ENCODE data around the gene CBFA2T3. TPM values are rescaled to one million over a fixed set of nuclear protein-coding genes. Genes with fewer than 3 reads are reported as not detected.

The CBFA2T3 gene
- total RNA-seq, 1 donor from 2014 or later = 8.6 TPM

DNA sequence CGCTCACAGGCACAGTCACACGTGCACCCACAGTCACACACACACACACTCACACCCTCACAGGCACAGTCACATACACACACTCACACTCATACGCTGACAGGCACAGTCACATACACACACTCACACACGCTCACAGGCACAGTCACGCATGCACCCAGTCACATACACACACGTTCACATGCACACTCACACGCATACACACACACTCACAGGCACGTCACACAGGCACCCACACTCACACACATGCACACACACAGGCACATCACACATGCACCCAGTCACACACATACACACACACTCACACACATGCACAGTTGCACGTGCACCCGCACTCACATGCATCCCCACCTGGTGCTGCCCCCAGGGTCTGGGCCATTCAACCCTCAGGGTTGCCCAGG, 46.1 kb upstream of the CBFA2T3 start:
- H3K9me3 ChIP-seq (replicated peaks) = peaks cover 25% of the 10 kb centered on the region
- TF ChIP-seq, protein P1, sequence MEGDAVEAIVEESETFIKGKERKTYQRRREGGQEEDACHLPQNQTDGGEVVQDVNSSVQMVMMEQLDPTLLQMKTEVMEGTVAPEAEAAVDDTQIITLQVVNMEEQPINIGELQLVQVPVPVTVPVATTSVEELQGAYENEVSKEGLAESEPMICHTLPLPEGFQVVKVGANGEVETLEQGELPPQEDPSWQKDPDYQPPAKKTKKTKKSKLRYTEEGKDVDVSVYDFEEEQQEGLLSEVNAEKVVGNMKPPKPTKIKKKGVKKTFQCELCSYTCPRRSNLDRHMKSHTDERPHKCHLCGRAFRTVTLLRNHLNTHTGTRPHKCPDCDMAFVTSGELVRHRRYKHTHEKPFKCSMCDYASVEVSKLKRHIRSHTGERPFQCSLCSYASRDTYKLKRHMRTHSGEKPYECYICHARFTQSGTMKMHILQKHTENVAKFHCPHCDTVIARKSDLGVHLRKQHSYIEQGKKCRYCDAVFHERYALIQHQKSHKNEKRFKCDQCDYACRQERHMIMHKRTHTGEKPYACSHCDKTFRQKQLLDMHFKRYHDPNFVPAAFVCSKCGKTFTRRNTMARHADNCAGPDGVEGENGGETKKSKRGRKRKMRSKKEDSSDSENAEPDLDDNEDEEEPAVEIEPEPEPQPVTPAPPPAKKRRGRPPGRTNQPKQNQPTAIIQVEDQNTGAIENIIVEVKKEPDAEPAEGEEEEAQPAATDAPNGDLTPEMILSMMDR (IDR thresholded peaks at IDR 0.05; ENCODE audit: borderline replicate concordance) = no peak
- H3K4me1 ChIP-seq = no peaks in the 10 kb centered on the region
- intact Hi-C loops (cut with micrococcal nuclease) = no loop called here
- peaks cover 90% of the 10 kb centered on the region for H3K27me3 ChIP-seq (ENCODE audit: low read depth)
- no peak overlapping the region for H3K4me3 ChIP-seq
- H3K36me3 ChIP-seq = no peaks in the 10 kb centered on the region
- H3K27ac ChIP-seq (replicated peaks) = no peak overlapping the region
- DNase-seq = peak; percentile 1

DNA sequence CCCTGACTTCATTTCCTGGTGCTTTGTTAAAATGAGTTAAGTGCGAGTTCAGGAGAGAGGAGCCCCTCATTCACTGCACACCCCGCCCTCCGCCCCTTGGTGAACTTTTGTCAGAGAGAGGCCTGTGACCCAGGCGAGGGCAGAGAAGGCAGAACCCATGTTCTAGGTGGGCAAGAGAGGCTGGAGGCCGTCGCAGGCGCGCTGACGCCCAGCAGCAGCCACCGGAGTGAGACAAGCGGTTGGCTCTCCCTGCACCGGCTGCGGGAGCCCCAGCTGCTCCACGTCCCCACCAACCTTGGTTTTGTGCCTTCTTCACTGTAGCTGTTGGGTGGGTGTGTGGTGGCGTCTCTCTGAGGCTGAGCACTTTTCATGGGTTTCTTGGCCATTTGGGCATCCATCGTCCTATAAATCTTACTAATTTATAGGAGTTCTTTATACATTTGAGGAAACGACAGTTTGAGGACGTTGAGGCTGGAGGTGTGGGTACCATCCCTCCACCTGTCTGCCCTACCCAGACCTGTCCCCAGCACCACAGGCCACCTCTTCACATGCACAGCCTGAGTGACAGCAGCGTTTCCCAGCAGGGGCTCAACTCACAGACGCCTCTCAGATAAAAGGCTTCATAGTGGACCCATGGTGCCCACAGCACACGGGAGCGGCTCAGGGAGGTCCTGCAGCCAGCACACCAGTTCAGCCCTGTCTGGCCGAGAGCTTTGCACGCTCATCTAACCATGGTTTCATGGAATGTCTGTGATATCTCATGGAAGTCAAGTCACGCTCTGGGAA, 45.2 kb upstream of the CBFA2T3 start:
- Histone ChIP-seq H3K4me3 (no peak overlapping the region), H3K9me3 (replicated peaks) (peaks cover 20% of the 10 kb centered on the region), H3K36me3 (no peaks in the 10 kb centered on the region), H3K4me1 (no peaks in the 10 kb centered on the region), H3K27ac (replicated peaks) (no peak overlapping the region), H3K27me3 (ENCODE audit: low read depth) (peaks cover 89% of the 10 kb centered on the region)
- TF ChIP-seq, protein P1 (IDR thresholded peaks at IDR 0.05; ENCODE audit: borderline replicate concordance) = no peak
- intact Hi-C loops (cut with micrococcal nuclease) = no loop called here
- no peak for DNase-seq

- peak; percentile 5 for DNase-seq
- H3K27me3 ChIP-seq (ENCODE audit: low read depth) = peaks cover 83% of the 10 kb centered on the region
- peaks cover 8% of the 10 kb centered on the region for H3K9me3 ChIP-seq (replicated peaks)
- no peaks in the 10 kb centered on the region for H3K36me3 ChIP-seq
- intact Hi-C loops (cut with micrococcal nuclease) = no loop called here
- H3K4me1 ChIP-seq = no peaks in the 10 kb centered on the region
- H3K27ac ChIP-seq (replicated peaks) = no peak overlapping the region
- TF ChIP-seq, protein P1 (IDR thresholded peaks at IDR 0.05; ENCODE audit: borderline replicate concordance) = no peak
- H3K4me3 ChIP-seq = no peak overlapping the region
Observed at GRCh38 chr16:89020925-89021595, 44.1 kb upstream of the CBFA2T3 start.

DNA sequence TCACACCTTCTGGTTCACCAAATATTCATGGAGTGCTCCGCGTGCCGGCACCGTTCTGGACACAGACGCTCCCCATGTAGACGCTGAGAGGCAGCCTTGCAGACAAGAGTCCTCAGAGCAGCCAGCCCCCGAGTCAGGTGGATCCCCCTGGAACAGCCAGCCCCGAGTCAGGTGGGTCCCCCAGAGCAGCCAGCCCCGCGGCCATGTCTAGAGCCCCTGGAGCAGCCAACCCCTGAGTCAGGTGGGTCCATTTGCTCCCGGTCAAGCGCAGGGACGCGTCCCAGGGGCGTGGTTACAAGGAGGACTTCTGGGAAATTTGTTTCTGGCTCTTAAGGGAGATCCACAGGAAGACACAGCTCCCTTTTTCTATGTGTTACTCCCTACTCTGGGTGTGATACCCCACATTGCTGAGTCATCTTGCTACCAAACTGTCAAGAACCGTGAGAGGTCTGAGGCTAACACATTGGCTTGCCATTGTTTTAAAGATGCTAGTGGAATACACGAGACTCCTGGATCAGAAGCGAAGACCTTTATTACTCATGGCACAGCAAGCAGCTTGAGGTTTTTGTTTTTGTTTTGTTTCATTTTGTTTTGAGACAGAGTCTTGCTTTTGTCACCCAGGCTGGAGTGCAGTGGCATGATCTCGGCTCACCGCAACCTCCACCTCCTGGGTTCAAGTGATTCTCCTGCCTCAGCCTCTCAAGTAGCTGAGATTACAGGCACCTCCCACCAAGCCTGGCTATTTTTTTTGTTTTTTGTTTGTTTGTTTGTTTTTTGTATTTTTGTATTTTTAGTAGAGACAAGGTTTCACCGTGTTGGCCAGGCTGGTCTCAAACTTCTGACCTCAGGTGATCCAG, 43.3 kb upstream of the CBFA2T3 start:
- no peak overlapping the region for H3K4me3 ChIP-seq
- TF ChIP-seq, protein P1 (IDR thresholded peaks at IDR 0.05; ENCODE audit: borderline replicate concordance) = no peak
- H3K9me3 ChIP-seq (replicated peaks) = peaks cover under 1% of the 10 kb centered on the region
- intact Hi-C loops (cut with micrococcal nuclease) = no loop called here
- no peak overlapping the region for H3K27ac ChIP-seq (replicated peaks)
- H3K4me1 ChIP-seq = no peaks in the 10 kb centered on the region
- H3K27me3 ChIP-seq (ENCODE audit: low read depth) = peaks cover 83% of the 10 kb centered on the region
- H3K36me3 ChIP-seq = no peaks in the 10 kb centered on the region
- DNase-seq = peak; percentile 12

- Histone ChIP-seq H3K36me3 (no peaks in the 10 kb centered on the region), H3K27ac (replicated peaks) (no peak overlapping the region), H3K4me1 (no peaks in the 10 kb centered on the region), H3K9me3 (replicated peaks) (no peaks in the 10 kb centered on the region), H3K4me3 (no peak overlapping the region), H3K27me3 (ENCODE audit: low read depth) (peaks cover 83% of the 10 kb centered on the region)
- TF ChIP-seq, protein P1 (IDR thresholded peaks at IDR 0.05; ENCODE audit: borderline replicate concordance) = no peak
- DNase-seq = peak; percentile 7
- intact Hi-C loops (cut with micrococcal nuclease) = no loop called here
Observed at GRCh38 chr16:89019511-89019910, 42.5 kb upstream of the CBFA2T3 start.
